ELR (cell line): ENCODE data around the gene VIPR1.
"Not testable (repeated sequence)": the region's sequence is repeated elsewhere in the genome, so short reads cannot be mapped to it uniquely, and the experiment has no call there.

Source experiments
- DNase-seq: peaks from one replicate; pipeline ENCODE4 v3.0.0-alpha.2; 2015; ENCODE audit warnings: low read depth

Gene VIPR1

DNA sequence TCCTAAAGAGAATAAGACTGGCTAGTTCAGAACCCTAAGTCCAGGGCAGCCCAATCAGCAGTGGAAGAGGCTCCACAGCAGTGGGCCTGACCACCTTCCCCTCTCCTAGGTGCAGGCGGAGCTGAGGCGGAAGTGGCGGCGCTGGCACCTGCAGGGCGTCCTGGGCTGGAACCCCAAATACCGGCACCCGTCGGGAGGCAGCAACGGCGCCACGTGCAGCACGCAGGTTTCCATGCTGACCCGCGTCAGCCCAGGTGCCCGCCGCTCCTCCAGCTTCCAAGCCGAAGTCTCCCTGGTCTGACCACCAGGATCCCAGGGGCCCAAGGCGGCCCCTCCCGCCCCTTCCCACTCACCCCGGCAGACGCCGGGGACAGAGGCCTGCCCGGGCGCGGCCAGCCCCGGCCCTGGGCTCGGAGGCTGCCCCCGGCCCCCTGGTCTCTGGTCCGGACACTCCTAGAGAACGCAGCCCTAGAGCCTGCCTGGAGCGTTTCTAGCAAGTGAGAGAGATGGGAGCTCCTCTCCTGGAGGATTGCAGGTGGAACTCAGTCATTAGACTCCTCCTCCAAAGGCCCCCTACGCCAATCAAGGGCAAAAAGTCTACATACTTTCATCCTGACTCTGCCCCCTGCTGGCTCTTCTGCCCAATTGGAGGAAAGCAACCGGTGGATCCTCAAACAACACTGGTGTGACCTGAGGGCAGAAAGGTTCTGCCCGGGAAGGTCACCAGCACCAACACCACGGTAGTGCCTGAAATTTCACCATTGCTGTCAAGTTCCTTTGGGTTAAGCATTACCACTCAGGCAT lies 33.7 kb downstream of the VIPR1 start:
- peak; percentile 46 for DNase-seq

DNA sequence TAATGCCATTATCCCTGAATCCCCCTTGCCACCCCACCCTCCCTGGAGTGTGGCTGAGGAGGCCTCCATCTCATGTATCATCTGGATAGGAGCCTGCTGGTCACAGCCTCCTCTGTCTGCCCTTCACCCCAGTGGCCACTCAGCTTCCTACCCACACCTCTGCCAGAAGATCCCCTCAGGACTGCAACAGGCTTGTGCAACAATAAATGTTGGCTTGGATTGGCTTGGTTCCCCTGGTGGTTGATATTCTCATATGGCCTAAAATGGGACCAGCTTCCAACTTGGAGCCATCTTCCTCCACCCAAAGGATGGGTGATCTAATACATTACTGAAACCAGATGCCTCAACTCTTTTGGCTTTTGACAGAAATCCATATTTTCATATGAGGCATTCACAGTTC lies 34.9 kb downstream of the VIPR1 start:
- no peak for DNase-seq

DNA sequence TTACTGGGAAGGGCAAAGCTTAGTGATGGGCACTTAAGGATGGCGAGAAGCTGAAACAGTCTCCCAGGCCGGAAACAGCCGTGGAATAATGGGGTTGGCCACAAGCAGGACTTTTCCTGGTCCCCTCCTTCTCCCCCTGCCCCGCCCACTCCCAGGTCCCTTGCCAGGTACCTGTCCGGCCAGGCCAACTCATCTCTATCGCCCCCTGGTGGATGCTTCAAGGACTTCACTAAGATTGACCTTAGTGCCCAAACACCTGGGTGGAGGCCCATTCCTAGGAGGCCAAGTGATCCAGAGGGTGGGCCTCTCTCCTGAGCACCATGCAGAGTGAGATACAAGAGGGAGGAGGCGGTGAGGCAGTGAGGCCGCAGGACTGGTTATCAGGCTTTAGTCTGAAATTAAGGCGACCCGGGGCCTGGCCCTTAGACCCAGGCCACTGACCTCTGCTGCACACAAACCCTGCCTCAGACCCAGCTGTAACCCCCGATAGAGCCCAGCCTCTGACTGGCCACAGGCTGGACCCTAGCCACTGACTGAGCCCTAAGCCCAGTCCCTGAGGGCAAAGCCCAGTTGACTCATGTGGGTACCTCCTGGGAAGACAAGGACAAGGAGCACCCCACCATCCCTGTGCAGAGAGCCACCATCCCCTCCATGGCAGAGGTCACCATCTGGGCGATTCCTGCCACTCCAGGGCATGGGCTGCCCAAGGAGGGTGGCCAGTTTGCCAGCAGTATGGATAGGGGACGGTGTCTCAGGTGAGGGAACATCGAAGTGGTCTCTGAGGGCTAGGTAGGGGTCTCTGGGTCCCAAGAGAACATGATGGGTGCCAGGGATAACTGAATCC lies 37.6 kb downstream of the VIPR1 start:
- peak; percentile 46 for DNase-seq

DNA sequence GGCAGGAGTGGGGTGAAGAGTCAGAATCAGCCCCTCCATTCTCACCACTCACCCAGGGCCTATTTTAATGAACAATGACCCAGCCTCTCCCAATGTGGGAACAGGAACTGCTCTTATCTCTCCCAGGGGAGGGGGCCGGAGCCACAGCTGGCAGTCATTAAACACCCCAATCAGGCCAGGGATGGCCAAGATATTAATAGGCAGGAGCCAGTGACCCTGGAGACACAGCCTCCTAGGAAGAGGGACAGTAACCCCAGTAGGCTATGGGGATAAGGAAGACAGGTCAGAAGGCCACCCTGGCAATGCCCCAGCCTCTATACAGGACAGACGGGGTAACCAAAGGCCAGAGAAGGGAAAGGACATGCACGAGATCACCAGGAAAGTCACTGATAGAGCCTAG lies 38.6 kb downstream of the VIPR1 start:
- DNase-seq, result no peak

DNA sequence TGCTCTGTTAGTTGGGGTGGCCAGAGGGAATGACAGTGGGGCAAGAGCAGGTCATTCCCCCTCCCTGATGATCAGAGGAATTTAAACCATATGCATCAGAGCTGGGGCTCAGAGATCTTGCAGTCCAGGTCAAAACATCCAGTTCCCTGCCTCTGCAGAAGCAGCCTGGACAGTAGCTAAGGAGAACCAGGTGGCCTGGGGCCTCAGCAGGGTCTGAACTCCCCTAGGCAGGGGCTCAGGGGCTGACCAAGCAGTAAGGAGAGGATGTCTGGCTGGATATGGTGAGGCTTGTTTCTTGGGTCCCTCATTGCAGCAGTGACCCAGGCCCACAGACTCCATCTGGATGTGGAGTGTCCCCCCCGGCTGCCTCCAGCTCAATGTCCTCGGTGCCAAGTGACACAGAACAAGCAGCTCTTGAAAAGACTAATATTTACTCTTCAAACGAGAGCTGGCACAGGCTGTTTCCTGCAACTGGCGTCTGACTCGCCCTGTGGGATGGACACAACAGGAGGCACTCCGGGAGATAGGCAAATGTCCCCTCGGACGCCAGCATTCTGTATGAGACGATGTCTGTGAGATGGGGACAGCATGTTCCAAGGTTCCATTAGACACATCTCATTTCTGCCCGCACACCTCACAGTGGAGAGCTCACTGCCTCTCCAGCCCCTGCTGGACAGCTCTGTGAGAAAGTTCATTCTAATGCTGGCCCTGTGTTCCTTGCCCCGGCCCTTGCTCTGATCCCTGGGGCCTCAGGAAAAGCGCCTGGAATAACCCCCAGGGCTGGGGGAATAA lies 42.2 kb downstream of the VIPR1 start:
- DNase-seq, result peak; percentile 14

DNA sequence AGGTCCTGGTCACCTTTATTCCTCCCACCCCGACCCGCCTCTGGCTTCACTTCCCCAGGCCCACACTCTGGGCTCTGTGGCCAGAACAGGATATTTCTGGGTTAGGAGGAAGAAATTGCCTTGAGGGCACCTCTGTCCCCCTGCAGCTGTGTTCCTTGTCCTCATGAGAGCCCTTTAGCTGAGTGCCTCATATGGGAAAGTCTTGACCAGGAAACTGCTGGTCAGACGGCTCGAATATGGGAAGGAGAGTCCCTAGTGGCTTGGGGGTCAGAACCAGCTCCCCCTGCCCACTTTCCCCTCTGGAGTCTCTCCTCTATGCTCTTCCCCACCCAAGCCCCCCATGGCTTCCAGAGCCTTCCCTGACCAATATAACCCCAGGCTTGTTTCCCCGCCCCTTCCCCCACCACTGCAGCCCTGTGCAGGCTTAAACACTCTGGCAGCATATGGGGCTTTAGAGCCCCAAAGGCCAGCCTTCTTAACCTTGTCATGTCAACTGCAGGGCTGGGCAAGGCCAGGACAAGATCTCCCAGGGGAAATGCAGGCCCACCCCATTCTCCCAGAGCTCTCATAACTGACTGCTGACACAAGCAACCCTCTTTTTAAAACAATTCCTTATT lies 42.9 kb downstream of the VIPR1 start:
- no peak for DNase-seq

DNA sequence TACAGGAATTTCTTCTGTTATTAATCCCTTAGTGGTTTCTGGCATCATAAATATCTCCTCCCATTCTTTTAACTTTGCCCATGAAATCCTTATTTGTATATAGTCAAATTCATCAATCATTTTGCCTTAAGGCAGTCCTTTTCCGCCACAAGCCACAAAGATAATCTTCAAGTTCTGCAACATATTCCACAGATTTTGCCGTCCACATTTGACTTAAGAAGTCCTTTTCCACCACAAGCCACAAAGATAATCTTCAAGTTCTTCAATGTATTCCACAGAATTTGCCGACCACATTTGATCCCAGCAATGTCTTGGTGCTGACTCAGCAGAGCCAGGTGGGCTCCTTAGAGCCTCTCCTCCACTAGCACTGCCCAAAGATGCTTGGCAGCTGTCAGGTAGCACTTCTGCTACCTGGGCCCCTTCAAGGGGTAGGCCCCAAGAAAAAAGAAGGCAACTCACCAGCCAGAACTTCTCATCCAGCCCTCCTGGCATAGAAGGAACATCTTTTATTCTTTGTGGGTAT lies 44.3 kb downstream of the VIPR1 start:
- DNase-seq, result no peak

DNA sequence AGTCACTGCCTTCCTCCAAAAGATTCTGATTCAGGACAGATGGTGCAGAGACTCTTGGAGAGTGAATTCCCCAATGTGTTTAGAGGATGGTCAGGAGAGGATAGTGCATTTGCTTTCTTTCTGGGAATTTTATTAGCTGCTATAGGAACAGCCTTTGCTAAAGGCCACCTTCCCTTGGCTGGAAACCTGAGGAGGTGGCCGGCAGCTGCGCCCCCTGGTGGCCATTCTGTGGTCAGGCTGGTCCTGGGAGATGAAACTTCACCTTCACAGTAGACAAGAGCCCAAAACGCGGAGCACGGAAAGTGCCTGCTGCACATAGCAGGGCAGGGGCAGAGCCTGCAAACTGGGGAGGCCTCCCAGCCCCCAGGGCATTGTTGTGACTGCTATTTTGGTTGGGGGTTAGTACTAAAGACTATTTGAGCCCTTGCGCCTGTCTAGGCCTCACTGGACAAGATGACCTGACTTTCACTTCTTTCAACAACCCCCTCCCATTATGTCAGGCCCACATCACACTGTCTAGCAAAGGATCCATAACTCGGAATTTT lies 45.0 kb downstream of the VIPR1 start:
- DNase-seq, result peak; percentile 59

DNA sequence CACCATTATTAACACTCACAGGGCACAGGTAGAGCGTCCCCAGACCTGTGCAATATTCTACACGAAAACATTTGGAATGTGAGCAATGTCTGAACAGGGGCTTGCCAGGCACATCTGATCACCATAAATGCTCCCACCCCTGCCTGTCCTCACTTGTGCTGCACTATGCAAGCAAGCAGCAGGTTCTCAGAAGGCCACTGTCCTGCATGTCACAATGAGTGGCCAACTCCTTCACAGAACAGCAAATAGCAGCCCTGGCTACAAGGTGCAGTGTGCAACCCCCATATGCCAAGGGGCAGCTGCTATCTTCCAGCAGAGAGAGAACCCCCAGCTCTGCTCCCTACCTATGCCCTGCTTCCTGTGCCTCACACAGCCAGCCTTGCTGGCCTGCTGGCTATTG lies 46.7 kb downstream of the VIPR1 start:
- DNase-seq, result no peak

DNA sequence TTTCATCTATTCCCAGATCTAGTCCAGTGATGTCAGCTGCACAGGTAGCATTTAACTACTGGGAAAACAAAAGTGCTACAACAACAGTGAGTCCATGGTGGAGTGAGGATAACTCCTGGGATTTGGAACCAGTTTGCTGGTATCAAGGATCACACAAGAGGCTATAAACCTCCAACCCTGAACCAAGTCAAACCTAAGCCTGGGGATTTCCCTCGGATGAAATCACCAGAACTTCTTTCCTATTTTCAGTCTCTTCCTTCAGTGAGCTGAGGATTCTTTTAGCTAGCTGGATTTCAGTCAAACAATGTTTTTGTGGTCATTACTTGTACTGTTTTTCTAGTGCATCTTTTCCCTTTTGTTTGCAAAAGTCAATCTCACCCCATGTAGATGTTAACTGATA lies 47.8 kb downstream of the VIPR1 start:
- no peak for DNase-seq

DNA sequence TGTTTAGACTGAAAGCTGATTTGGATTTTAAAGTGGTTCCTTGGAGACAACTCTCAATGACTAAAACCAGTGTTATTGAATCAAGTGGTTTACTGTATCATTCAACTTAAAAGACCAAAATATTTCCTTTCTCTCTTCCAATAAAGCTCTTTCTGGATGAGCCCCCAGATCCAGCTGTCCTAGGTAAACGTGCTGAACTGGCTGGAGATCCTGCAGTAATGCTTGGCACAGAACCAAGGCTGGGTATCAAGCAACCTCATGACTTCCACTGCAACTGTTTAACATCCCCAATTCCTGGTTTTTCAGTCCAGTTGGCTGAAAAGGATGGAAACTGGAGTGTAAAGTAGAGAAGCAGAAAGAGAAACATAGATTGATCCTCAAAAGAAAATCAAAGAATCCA lies 50.4 kb downstream of the VIPR1 start:
- no peak for DNase-seq

DNA sequence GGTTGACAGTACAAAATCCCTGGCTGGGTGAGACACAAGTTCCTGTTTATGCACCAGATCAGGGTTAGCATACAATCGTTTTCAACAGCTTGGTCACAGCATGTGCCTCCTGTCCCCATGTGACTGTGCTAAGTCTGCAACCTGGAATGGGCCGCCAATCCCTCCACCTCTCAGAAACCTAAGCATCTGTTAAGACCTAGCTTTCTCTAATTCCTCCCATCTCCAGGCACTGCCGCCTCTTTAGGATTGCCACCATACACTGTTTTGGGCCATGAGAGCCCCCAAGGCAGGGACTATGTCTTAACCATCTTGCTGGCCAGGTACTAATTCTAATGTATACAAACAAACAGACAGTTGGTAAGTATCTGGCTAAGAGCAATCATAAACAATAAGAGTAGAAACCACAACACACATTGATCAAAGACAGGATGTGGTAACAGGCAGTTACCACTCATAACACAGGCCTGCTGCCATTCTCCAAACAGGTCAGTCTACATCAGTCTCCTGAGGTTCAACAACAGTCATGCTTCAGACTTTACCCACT lies 53.7 kb downstream of the VIPR1 start:
- DNase-seq, result peak; percentile 14

DNA sequence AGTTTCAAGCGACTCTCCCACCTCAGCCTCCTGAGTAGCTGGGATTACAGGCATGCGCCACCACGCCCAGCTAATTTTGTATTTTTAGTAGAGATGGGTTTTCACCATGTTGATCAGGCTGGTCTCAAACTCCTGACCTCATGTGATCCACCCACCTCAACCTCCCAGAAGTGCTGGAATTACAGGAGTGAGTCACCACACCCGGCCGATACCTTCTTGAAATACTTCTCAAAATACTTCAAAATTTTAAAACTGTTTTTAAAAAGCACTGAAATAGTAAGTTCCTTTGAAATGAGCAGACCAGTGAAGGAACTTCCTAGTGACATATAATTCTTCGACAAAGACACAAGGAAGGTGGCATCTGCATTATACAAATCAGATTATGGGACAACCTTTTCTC lies 54.4 kb downstream of the VIPR1 start:
- DNase-seq, result not testable (repeated sequence)

DNA sequence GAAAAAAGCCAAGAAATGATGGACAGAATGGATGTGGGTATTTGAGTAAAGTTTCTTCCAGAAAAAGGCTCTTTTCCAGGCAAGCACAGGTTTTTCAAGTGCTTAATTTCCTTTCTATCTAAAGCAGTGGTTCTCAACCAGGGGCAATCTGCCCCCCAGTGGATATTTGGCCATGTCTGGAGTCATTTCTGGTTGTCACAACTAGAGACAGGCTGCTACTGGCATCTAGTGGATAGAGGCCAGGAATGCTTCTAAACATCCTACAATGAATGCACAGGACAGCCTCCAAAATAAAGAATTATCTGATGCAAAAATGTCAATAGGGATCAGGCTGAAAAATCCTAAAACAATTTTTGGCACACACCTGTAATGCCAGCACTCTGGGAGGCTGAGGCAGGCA lies 55.4 kb downstream of the VIPR1 start:
- peak; percentile 23 for DNase-seq

DNA sequence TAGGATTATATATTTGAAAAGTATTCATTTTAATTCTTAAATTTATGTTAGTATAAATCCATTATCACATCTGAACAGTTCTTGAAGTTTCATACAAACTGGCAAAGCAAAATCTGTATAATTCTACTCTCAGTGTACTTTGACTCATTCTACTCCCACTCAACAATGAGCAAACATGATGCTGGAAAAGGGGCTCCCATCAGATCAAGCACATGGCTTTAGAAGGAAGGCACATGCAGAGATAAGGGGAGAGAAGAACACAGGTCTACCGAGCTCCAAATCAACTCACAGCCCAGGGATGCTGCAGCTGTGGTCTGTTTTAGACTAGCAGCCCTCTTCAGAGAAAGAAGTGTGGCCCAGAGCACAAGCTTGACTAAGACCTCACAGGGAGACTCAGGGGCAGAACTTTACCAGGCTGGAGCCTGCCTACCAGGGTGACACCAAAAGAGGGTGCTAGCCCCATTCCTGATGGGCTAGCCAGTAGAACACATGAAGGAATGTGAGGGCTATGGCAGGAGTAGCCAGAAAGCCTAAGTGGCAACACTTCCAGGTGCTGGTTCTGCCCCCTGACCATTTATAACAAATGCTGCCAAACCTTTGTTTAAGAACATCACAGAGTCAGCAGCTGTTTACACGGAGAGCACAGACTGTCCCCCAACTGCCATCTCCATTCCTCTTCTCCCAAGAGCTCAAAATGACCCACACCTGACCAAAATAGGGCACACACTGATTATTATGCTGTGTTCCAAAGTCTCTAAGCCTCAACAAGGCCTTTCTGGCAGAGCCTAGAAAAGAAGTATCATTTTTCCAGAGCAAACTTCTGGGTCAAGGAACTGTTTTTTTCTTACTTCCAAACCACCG lies 59.8 kb downstream of the VIPR1 start:
- no peak for DNase-seq

DNA sequence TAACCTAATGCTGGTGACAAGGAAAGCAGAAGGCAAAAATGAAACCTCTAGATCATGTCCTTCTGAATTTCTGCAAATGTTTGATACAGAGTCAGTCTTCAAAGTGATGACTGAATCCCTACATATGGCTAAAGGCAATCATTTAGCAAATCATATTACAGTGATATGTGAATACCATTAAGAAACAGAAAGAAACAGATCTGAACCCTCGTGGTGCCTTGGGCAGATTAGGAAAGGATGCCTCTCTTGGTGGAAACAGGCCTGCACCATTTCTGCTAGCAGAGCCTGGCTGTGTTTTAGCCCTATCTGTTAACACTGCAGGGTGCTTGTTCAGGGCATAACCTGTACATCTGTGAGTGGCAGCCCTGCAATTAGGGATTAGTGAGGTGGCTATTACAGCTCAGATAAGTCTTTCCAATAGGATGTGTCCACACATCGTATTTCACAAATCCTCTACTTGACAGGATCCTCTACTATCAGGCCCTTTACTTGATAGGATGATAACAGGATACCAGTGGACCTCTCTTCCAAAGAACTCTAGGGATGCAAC lies 67.2 kb downstream of the VIPR1 start:
- DNase-seq, result no peak

DNA sequence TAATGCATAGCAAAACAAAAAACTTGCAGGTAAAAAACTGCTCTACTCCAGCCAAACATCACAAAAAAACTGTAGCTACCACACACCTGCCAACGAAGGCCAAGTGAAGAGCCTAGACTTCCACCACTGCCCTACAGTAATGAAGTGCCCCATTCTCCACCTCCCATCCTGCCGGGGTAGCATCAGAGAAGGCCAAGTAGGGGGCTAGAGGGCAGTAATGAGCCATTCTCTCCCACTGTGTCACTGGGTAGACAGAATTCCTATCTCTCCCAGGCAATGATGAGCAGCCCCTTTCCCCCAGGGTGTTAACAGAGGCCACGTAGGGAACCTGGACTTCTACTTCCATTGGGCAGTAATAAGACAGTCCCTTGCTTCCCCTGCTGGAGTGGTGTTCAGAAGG lies 69.8 kb downstream of the VIPR1 start:
- peak; percentile 71 for DNase-seq

DNA sequence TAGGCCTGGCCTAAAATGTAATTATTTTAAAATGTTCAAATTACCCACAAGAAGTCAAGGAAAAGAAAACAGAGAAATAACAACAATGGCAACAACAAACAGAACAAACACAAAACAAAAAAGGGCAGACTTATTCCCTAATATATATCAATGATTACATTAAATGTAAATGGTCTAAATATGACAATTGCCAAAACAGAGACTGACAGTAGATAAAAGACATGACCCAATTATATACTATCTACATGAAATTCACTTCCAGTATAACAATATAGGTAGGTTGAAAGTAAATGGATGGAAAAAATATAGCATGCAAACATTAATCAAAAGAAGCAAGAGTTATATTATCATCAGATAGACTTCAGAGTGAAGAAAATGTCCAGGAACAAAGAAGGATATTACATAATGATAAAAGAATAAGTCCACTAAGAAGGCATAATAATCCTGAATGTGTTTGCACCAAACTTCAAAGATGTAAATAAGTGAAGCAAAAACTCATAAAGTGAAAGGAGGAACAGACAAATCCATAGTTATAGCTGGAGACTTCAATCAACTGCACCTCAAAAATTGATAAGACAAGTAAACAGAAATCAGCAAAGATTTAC lies 72.8 kb downstream of the VIPR1 start:
- no peak for DNase-seq

DNA sequence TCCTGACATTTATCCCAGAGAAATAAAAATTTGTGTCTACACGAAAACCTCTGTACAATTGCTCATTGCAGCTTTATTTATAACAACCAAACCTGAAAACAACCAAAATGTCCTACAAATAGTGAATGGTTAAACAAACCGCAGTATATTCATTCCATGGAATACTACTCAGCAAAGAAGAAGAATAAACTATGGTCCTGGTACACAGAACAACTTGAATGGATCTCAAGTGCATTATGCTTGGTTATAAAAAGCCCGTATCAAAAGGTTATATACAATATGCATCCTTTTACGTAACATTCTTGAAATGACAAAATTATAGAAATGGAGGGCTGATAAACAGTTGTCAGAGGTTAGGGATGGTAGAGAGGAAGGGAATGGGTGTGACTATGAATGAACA lies 75.6 kb downstream of the VIPR1 start:
- DNase-seq, result no peak

DNA sequence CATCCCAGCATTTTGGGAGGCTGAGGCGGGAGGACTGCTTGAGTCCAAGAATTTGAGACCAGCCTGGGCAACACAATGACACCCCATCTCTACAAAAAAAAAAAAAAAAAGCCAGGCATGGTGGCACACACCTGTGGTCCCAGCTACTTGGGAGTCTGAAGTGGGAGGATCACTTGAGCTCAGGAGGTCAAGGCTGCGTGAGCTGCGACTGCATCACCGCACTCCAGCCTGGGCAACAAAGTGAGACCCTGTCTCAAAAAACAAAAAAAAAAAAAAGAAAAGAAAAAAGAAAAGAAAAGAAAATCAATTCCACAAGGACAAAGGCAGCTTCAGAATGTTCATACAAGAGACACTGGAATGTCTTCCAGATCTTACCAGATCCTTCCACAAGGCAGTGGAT lies 76.9 kb downstream of the VIPR1 start:
- DNase-seq, result not testable (repeated sequence)
